ENCODE results near the gene CASP8AP2.
"Not testable (repeated sequence)": the region's sequence is repeated elsewhere in the genome, so short reads cannot be mapped to it uniquely, and the experiment has no call there.

Gene CASP8AP2

DNA sequence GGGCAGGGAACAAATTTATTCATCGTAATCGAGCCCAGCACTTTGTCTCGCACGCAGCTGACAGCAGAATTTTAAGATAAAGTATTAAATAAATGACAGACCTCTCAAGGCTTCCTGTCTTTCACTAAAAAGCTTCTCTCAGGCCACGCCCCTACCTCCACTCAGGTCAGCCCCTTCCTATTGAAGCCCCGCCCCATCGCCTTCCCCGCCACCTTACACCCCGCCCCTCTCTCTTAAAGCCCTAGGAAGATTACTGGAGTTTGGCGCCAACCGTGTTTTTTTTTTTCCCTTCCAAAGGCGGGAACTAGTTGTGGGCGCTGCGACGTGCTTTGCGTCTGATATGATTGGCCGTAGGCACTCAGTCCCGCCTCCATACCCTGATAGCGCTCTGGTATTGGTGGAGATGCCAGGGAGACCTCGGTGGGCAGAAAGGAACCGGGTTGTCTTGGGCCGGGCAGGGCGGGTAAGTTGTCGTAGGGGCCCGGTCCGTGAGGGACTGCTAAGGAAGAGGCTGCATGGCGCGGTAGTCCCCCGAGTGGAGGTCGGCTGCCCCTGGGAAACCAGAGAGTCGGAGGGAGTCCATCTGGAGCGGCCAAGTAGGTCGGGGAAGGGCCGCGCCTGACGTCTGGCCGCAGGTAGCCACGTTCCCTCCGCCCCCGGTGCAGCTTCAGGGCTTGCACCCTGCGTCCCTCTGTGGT is at the start of gene CASP8AP2:
Gene CASP8AP2 (plus strand): TSS at position 409 of the 698 bp plus-strand sequence.
- peak; percentile 99 for DNase-seq (ENCODE audit: low read depth)

DNA sequence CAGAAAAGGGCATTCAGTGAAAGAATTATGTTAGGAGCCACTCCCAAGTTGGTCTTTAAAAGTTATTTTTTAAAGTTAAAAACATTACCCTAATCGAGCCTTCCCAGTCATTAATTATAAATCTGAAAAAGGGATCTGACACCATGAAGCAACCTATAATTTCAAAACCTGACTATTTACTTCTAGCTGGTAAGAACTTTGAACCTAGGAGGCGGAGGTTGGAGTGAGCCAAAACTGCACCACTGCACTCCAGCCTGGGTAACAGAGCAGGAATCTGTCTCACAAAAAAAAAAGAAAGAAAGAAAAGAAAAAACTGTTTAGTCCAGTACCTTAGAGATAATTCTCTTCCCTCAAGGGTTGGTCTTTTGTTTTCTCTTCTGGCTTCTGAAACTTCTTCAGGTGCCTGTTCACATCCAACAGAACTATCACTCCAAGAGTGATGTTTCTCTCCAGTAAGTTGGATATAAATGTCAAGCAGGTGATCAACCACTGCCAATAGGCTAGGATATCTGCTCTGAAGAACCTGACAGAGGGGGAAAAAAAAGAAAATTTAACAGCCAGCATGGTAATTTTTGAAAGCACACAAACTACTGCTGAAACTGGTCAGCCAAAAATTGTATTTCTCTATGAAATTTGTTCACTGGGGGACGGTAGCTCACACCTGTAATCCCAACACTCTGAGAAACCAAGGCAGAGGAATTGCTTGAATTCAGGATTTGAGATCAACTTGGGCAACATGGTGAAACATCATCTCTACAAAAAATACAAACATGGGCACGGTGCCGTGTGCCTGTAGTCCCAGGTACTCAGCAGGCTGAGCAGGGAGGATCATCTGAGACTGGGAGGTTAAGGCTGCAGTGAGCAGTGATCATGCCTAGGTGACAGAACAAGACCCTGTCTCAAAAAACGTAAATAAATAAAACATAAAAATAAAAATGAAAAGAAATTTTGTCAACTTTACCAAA is 48.3 kb upstream of the CASP8AP2 start:
- DNase-seq (ENCODE audit: low read depth), result no peak

DNA sequence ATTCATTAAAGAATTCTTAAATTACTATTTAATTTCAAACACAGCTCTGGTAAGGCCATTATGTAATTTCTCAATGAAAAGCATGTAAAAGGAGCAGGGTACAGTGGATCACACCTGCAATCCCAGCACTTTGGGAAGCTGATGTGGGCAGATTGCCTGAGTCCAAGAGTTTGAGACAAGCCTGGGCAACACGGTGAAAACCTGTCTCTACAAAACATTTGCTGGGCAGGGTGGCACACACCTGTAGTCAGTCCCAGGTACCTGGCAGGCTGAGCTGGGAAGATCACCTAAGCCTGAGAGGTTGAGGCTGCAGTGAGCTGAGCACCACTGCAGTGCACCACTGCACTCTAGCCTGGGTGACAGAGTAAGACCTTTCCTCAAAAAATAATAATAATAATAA is 47.5 kb upstream of the CASP8AP2 start:
- no peak for DNase-seq (ENCODE audit: low read depth)

DNA sequence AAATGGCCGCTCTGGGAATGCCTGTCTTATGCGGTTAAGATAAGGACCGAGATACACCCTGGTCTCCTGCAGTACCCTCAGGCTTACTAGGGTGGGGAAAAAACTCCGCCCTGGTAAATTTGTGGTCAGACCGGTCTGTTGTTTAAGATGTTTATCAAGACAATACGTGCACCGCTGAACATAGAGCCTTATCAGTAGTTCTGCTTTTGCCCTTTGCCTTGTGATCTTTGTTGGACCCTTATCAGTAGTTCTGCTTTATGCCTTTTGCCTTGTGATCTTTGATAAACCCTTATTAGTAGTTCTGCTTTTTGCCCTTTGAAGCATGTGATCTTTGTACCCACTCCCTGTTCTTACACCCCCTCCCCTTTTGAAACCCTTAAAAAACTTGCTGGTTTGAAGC is 46.4 kb upstream of the CASP8AP2 start:
- peak; percentile 63 for DNase-seq (ENCODE audit: low read depth)

DNA sequence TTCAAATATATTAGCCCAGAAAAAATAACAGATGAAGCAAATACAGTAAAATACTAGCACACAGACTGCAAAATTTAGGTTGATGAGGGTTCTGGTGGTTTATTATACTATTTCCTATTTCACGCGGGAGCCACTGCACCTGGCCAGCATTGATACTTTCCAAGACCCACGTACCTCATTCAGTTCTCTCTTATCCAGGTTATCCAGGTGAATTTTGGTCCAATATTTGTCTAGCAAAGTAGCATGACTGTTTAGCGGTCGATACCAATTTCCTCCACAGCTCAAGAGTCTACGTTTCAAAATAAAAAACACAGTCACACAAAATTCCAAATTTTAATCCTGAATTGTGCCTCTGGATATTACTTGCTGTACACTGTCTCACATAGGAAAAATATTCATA is 44.8 kb upstream of the CASP8AP2 start:
- no peak for DNase-seq (ENCODE audit: low read depth)

DNA sequence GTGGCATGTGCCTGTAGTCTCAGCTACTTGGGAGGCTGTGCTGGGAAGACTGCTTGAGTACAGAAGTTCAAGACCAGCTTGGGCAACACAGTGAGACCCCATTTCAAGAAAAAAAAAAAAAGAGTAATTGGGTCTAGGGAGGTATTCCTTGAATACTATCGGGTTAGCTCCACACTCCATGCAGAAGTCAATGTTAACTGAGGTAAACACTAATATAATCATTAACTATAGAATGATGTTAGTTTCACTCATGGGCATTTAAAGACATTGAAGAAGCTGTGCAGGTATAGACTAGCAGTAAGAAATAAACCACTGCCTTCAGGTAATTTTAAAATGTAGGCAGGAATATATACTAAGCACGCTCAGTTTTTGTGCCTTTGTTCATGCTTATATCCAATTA is 42.7 kb upstream of the CASP8AP2 start:
- DNase-seq (ENCODE audit: low read depth), result no peak

DNA sequence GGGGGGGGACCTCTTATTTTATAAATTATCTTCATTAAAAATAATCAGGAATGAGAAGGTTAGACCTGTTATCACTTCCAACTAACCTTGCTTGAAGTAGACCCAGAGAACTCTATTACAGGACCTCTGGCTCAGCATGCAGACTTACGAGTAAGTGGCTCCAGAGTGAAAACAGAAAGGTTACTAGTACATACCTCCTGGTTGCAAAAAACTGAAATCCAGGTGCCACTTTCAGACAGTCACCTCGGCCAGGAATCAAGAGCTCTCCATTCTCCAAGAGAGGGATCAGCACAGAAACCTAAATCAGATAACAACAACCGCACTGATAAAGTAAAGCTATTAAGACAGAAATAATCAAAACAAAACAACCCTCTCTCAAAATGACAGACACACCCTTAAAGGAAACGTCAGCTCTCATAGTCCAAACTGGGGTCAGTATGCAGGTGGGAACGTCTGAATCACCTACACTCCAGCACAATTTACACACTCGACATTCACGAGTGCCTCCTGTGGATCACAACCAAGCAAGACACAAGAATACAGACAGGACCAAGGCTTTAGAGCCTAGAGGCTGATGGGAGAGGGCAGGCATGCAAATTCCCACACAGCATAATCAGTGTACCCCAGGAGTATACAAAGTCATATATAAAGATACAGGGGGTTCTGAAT is 41.9 kb upstream of the CASP8AP2 start:
- no peak for DNase-seq (ENCODE audit: low read depth)

DNA sequence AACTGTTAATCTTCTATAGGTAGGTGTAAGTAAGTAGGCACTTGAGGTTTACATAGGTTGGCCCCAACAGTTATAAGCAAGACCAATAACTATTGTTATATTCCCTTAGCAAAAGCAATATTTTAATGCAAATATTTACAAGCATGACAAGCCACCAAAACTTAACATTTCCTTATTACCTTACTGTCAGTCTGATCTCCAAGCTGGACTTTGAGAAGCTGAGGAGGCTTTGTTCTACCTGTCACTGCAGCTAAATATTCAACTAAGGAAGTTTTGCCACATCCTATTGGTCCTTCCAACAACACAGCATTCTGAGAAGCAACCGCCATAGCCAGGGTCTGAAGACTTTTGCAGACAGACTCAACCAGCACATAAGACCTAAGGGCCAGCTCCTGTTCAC is 39.7 kb upstream of the CASP8AP2 start:
- DNase-seq (ENCODE audit: low read depth), result no peak

DNA sequence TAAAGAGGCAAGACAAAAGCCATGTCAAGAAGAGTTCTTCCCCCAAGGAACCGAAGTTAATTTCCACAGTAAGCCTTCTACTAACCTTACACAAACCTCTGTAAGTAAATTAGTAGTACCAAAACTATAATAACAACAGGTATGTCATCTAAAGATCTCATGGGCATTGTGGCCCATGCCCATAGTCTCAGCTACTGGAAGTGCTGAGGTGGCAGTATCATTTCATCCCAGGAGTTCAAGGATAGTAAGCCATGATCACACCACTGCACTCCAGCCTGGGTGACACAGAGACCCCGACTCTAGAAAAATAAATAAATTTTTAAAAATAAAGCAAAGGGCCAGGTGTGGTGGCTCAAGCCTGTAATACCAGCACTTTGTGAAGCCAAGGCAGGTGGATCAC is 39.3 kb upstream of the CASP8AP2 start:
- no peak for DNase-seq (ENCODE audit: low read depth)

DNA sequence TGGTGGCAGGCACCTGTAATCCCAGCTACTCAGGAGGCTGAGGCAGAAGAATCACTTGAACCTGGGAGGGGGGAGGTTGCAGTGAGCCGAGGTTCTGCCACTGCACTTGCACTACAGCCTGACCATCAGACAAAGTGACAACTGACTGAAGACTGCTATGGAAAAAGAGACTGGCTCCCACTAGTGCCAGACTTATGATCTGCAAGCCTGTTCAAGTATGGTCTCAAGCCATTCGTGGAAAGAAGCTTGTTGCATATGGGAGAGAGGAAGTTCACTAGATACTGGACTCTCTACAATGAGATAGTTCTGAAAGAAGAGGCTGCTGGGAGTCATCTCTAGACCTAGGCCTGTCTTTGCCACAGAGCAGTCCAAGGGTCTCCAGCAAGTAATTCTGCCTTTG is 36.8 kb upstream of the CASP8AP2 start:
- DNase-seq (ENCODE audit: low read depth), result peak; percentile 45

DNA sequence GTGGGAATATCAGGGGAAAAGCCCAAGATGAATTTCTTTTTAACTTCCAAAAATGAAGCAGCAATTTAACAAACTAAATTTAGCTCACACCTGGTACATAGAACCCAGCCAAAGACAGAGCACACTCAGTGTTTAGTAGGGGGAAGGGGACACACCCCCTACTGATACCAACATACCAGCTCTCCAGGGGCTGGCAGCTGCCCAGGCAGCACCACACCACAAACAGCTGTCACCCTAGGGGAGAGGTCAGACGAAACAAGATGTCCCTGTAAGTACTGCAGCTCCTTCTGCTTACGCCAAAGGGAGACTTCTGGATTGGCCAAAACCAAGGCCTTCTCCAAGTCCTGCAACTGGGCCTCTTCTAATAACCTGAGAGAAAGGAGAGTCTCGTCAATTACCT is 36.1 kb upstream of the CASP8AP2 start:
- DNase-seq (ENCODE audit: low read depth), result no peak

DNA sequence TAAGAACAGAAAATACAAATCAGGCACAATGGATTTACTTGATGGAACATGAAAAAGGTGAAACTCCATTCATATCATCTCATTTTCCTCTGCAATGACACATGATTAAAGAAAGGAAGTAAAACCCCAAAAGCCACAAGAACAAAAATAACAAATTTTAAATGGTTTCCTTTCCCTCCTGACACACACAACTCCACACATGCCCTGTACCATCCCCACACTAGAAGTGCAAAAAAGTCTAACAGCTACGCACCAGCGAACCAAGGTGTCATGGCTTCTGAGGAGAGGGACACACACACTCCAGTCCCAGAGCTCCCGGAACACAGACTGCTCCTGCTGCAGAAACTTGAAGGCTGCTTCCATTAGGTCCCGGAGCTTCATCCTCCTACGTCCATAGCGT is 35.4 kb upstream of the CASP8AP2 start:
- DNase-seq (ENCODE audit: low read depth), result no peak

DNA sequence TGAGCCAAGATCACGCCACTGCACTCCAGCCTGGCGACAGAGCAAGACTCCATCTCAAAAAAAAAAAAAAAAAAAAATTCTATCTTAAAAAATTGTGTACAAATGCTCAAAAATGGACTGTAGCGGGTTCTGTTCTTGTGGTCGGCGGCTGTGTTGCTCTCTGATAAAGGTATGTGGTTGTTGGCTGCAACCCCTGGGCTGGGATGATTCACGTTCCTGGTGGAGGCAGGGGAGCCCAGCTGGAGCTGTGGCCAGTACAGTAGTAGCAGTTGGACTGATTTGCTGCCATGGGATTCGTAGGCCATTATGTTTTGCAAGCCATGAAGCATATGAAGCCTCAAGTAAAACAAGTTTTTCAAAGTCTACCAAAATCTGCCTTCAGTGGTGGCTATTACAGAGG is 32.4 kb upstream of the CASP8AP2 start:
- no peak for DNase-seq (ENCODE audit: low read depth)

DNA sequence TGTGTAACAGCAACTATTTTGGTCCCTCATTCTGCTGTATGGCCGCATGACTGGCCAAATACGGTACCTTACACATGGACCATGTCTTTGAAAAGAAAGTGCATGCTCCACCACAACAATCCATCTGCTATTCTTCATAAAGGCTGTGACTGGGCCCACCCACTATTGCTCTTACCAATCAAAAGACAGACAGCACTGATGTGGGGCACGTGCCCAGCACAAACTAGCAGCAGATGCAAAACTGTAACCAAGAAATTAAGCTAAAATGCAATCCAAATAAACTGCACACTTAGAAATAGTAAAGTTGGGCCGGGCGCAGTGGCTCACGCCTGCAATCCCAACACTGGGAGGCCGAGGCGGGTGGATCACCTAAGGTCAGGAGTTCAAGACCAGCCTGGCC is 30.6 kb upstream of the CASP8AP2 start:
- DNase-seq (ENCODE audit: low read depth), result no peak

DNA sequence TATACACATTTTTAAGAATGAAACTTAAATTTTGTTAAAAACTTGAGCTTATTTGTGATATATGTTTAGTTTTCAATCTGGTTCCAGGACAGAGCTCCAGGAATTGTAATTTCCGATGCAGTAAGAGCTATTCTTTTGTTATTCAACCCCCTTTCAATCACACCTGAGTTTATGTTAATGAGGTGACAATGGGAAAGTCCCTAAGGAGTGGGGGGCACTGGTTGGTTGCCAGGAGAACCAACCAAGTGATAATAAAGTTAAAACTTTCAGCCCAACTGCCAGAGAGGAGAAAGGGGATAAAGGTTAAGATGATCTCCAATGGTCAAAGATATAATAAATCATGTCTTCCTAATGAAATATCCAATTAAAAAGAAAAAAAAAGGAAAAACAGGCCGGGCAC is 29.9 kb upstream of the CASP8AP2 start:
- no peak for DNase-seq (ENCODE audit: low read depth)

DNA sequence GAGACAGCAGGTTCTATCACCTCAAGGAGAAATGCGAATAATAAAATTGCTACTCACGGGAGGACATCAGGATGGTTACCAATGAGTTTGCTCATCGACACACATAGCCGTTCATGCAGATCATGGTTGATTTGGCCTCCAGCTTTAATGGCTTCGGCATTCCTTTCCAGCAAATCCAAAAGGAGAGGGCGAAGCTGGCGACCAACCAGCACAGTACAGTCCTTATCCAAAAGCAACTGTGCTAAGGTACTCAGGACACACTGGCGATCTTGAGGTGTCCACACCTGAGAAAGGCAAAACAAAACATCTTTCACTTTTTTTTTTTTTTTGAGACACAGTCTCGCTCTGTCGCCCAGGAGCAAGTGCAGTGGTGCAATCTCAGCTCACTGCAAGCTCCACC is 26.4 kb upstream of the CASP8AP2 start:
- no peak for DNase-seq (ENCODE audit: low read depth)

DNA sequence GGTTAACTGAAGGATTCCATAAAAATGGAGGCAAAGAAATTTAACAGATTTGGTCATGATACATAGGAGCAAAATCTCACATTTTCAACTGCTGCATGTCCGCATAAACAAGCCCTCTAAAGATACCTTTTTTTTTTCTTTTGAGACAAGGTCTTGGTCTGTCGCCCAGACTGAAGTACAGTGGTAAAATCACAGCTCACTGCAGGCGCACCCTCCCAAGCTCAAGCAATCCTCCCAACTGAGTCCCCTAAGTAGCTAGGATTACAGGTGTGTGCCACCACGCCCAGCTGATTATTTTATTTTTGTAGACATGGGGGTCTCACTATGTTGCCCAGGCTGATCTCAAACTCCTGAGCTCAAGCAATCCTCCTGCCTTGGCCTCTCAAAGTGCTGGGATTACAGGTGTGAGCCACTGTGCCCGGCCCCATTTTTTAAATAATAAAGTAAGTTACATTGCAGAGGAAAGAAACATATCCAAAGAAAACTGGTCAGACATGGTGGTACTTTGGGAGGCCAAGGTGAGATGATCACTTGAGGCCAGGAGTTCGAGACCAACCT is 23.8 kb upstream of the CASP8AP2 start:
- no peak for DNase-seq (ENCODE audit: low read depth)

DNA sequence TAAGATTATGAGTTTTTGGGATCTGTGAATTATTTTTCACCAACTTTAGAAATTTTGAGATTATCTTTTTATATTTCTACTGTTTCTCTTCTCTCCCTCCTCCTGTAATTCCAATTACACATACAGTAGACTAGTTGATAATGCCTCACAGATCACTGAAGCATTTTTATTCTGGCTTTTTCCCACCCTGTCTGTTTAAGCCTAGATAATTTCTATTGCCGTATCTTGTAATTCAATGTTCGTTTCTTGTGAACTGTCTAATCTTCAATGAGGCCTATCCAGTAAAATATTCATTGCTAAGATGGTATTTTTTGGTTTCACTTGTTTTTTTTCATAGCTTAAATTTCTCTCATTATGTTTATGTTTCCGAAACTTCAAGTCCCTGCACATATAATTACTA is 22.1 kb upstream of the CASP8AP2 start:
- no peak for DNase-seq (ENCODE audit: low read depth)

DNA sequence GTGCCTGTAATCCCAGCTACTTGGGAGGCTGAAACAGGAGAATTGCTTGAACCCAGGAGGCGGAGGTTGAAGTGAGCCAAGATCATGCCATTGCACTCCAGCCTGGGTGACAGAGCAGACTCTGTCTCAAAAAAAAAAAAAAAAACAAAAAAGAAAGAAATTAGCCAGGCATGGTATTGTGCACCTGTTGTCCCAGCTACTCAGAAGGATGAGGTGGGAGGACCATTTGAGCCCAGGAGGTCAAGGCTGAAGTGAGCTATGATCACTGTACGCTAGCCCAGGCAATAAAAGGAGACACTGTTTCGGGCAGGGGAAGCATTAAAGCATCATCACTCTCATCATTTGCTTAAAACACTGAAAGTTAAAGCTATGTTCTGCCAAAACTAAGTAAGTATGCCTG is 16.3 kb upstream of the CASP8AP2 start:
- DNase-seq (ENCODE audit: low read depth), result not testable (repeated sequence)

DNA sequence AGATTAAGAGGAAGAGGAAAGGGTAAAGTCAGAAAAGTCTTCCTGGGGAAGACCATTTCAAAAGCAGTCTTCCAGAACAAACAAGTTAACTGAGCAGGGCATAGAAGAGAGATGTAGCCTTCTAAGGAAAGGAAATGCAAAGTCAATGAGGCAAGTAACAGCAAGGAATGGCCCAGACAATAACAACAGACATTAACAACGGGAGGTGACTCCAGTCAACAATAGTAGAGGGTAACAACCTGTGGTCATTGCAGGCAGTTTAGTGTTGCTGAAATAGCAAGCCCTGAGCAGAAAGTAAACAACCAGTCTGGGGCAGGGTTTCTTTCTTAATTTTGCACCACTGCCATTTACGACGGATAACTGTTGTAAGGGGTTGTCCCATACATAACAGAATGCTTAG is 12.2 kb upstream of the CASP8AP2 start:
- DNase-seq (ENCODE audit: low read depth), result no peak

DNA sequence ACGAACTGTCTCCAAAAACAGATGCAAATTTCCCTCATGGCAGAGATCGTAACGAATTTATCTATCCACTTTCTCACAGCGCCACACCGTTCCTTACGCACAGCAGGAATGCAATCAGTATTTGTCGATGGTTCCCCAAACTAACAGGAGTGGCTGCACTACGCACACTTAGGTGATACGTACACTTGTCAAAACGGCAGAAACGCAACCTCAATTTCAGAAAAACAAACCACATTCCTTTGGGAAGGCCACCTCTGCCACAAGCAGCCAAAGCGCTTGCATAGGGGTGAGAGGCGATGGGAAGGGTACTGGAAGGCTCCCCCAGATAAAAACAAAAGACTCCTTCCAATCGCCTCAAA is 10.7 kb upstream of the CASP8AP2 start:
- DNase-seq (ENCODE audit: low read depth), result peak; percentile 45

DNA sequence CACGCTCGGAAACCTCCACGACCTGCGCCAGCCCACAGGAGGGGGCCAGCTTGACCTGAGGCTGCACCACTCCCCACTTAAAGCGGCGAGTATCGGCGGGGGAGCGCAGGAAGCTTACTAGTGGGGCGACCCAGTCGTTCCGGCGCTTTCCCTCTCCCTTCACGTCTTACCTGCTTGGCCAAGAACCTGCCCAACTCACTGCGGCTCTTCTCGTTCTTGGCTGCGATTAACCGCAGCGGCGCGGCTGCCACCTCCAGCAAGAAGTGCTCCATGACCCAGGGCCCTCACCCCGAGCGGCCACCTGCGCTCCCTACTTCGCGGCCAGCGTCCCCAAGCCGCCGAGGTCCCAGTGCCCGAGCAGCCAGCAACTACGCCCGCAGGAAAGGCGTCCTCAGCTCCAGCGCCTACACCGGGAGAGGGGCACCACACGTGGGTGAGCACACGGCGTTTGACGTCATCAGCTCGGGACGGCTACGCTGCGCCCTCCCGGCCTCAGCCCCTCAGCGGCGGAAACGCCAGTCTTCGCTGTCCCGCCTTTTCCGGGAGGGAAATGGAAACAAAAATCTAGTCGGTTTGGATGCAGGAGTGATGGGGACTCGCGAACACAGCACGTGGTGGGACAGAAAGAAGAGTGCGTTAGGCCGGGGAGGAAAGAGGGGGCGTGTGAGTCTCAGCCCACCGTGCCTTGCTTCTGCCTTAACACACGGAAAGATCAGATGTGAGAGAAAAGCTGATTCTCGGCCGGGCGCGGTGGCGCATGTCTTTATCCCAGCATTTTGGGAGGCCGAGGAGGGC is 10.1 kb upstream of the CASP8AP2 start, which contains the start of gene MDN1:
Gene MDN1 (minus strand): TSS at position 459 of the 795 bp plus-strand sequence. CDS start 187 bp downstream, at position 272.
- peak; percentile 73 for DNase-seq (ENCODE audit: low read depth)
